DMS114 treated with DMSO at 0.1 percent for 48 hours (cell line): ENCODE measurements around the gene CELA3B.
"Not testable (repeated sequence)": the region's sequence is repeated elsewhere in the genome, so short reads cannot be mapped to it uniquely, and the experiment has no call there.

ENCODE experiments used
- DNase-seq: peaks from one replicate; lab custom pipeline; 2025; ENCODE audit not compliant: unreplicated experiment; lab: John Stamatoyannopoulos, UW

The CELA3B gene

DNA sequence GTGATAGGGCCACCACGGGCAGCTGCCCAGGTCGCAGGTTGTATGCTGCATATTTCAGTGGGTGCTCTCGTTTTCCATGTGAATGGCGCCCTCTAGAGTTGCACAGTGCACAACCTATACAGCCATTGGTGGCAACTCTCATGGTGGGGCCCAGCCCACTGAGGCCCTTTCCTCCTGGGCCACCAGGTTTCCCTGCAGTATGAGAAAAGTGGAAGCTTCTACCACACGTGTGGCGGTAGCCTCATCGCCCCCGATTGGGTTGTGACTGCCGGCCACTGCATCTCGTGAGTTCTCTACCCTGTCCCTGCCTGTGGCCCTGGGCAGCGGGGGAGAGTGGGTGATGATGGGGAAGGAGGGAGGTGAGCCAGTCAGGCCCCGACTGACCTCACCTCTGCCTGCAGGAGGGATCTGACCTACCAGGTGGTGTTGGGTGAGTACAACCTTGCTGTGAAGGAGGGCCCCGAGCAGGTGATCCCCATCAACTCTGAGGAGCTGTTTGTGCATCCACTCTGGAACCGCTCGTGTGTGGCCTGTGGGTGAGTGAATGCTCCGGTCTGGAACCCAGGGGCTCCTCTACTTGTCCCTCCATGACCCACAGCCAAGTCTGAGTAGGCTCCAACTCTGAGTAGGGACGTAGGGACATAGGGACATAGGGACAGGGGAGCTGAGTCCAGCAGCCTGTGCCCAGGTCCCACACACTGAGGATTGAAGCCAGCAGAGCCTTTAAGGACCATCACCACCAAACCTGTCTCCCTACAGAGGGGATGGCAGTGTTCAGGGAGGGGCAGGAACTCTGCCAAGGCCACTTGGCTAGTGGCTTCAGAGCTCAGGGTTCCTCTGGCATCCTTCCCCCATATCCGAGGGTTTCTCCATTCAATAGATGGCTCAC is 28.7 kb downstream of the CELA3B start:
- not testable (repeated sequence) for DNase-seq

- DNase-seq = not testable (repeated sequence)
Measured at GRCh38 chr1:22006736-22007135, 29.9 kb downstream of the CELA3B start.

DNA sequence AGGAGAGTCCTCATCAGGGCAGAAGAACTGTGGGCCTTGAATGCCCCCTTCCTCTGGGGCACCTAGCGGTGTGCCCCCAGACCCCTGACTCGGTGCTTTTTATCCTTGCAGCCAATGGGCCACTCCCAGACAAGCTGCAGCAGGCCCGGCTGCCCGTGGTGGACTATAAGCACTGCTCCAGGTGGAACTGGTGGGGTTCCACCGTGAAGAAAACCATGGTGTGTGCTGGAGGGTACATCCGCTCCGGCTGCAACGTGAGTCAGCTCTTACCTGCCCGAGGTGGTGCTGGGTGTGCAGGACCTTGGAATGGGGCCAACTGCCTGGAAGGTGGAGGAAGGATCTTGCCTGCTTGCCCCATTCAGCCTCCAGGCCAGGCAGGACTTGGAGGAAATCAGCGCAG is 30.4 kb downstream of the CELA3B start:
- not testable (repeated sequence) for DNase-seq

GRCh38 chr1:22009566-22009965 is 32.7 kb downstream of the CELA3B start:
- DNase-seq = not testable (repeated sequence)

DNA sequence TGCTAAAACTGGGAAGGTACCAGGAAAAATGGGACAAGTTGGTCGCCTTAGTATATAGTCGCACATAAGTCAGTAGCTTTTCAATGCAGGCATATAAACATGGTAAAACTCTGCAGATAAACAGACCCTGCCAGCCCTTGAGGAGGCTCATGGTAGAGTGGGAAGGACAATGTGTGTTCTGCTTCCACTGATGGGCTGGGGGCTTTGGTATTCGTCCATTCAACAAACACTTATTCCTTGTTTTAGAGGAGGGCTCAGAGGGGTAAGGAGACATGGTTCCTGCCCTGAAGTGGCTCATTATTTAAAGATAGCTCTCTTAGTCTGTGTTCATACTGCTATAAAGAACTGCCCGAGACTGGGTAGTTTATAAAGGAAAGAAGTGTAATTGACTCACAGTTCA is 35.9 kb downstream of the CELA3B start:
- DNase-seq = not testable (repeated sequence)

- not testable (repeated sequence) for DNase-seq
Measured at GRCh38 chr1:22014575-22015206, 37.9 kb downstream of the CELA3B start.

DNA sequence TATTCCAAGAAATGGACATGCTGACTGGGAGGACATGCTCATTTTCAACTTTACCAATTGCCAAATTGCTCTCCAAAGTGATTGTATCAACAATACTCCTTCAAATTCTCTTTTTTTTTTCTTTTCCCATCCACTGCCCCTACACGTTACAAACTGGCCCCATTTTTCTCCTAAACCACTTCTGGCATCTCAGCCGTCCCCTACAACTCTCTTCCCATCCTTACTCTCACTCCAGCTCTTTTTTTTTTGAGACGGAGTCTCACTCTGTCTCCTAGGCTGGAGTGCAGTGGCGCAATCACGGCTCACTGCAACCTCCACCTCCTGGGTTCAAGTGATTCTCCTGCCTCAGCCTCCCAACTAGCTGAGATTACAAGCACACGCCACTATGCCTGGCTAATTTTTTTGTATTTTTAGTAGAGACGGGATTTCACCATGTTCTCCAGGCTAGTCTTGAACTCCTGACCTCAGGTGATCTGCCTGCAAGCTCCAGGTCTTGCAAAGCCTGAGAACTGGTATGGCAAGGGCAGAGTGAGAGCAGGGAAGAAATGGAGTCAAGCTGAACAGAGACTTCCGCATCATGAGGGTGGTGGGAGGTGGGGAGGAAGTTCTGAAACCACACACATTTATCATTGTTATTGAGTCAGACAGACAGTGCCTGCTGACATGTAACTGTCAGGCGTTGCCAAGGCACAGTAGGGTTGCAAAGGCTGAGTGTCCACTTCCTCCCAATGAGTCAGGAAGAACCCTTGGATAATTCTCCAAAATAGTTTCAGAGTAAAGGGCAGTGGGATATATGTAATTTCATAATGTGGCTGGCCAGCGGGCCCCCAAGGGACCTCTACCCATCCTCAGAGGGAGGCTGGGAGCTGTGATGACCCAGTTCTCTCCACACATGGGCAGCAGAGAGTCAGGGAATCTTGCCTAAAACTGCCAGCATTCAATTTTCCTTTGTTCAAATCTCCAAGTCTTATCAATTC is 42.0 kb downstream of the CELA3B start:
- no peak for DNase-seq

DNA sequence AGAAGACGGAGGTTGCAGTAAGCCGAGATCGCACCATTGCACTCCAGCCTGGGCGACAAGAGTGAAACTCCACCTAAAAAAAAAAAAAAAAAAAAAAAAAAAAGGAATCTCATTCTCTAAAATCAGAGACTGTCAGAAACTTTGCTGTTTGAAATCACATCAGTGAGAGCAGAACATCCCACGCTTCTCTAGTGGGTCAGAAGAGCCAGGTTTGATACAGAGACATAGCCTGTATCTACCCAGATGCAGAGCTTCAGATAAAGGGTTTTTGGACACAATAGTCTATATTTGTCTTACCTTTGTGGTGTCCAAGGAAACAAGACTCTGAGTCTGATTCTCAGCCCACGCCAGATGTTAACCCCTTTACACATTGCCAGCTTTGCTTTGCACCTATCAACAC is 44.2 kb downstream of the CELA3B start:
- DNase-seq = no peak

GRCh38 chr1:22024485-22025367 is 47.9 kb downstream of the CELA3B start:
- DNase-seq = peak; percentile 93

- DNase-seq = peak; percentile 93
Measured at GRCh38 chr1:22025368-22026155, 48.7 kb downstream of the CELA3B start.

DNA sequence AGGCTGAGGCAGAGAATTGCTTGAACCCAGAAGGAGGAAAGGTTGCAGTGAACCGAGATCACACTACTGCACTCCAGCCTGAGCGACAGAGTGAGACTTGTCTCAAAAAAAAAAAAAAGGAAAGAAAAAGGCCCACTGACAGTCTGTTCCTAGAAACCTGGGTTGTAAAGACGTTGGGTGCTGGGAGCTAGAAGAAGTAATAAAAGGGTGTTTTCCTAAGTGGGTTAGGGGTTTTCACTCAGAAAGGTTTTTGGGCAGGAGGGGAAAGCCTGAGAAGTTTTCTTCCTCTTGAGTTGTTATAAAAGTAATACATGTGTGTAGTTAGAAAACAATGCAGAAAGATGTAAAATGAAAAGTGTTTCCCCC is 50.1 kb downstream of the CELA3B start:
- no peak for DNase-seq

DNA sequence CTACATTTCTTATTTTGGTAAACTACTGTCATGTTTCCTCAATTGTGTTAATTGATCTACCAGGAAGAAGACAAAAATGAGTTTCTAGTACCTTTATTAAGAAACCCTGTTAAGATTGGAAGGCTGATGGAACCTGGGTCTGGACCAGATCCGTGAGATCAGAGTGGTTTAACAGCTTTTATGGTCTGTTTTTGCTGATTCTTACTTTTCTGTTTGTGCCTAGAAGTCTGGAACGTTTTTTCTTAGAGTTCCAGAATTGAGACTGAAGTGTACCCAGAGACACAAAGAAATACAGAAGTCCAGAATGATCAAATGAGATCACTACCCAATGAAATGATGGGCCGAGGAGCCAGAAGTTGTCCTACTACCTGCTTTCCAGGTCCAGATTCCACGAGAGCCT is 53.2 kb downstream of the CELA3B start:
- no peak for DNase-seq

- no peak for DNase-seq
Measured at GRCh38 chr1:22030473-22030872, 53.7 kb downstream of the CELA3B start.

DNA sequence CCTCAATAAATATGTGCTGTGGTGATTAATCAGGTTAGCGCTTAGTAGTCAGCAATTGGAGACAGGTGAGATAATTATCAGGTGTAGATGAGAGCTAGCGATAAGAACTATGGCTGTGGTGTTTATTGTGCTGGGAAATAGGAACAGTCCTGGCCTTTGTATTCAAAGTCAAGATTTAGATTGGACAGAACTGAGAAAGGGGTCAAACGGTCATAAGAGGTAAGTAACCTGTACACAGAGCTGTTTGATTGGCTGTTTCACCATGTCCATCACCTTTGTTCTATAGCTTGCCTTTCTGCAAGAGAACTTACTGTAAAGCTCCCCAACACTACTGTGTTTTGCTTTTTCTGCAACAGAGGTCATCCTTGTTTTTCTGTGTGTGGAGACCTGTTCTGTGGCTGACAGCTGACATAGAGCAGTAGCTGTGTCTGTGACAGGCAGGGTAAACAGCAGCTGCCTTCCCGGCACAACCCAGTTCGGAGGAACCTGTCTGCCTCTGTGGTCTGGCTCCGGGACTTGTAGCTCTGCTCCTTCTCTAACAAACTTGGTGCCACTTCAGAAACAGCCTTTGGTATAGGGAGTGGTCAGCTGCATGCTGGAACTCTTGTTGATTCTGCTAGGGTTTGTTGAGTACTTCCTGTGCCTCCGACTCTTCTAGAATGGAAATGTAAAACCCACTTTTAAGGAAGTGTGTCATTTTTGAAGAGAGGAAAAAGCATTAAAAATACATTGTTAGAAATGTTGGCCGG is 54.6 kb downstream of the CELA3B start:
- DNase-seq = no peak

DNA sequence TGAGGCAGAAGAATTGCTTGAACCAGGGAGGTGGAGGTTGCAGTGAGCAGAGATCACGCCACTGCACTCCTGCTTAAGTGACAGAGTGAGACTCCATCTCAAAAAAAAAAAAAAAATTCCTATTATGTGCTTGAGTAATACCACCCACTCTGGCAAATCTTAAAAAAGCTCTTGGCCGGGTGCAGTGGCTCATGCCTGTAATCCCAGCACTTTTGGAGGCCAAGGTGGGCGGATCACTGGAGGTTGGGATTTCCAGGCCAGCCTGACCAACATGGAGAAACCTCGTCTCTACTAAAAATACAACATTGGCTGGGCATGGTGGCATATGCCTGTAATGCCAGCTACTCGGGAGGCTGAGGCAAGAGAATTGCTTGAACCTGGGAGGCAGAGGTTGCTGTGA is 58.0 kb downstream of the CELA3B start:
- DNase-seq = not testable (repeated sequence)

GRCh38 chr1:22037520-22037919 is 60.7 kb downstream of the CELA3B start:
- no peak for DNase-seq

DNA sequence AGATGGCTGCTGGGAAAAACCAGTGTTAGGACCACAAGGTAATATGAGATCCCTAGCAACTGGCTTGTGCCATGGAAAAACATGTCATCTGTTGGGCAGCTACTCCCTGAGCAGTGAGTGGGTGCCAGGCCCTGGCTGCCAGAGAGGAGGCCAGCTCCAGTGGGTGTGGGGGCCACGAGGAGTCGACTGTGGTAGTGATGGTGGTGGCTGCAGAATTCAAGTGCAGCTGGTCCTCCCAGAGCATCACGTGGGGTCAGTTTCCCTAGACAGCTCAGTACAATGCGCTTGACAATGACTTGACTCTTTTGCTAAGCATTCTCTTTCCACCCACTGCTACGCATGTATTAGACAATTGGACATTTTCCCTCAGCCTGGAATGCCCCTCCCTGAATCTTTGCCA is 61.2 kb downstream of the CELA3B start:
- DNase-seq = no peak
